HG03103 (cell line): ENCODE data around the gene SHISAL2A.
"Not testable (repeated sequence)": the region's sequence is repeated elsewhere in the genome, so short reads cannot be mapped to it uniquely, and the experiment has no call there.

ENCODE experiments used
- ATAC-seq: cut with Tn5 transposase; IDR thresholded peaks from one replicate; pipeline ENCODE4 v1.9.1; 2021; ENCODE audit warnings: low read depth; ENCODE audit not compliant: unreplicated experiment

SHISAL2A gene

GRCh38 chr1:52680353-52680752 lies 47.4 kb downstream of the SHISAL2A start:
- ATAC-seq, result no peak

- ATAC-seq, result no peak
Measured at GRCh38 chr1:52681136-52681535, 48.2 kb downstream of the SHISAL2A start.

GRCh38 chr1:52683367-52683940 lies 50.5 kb downstream of the SHISAL2A start:
- ATAC-seq, result no peak

GRCh38 chr1:52684545-52684944 lies 51.6 kb downstream of the SHISAL2A start:
- ATAC-seq, result no peak

- ATAC-seq, result peak; percentile 58
Measured at GRCh38 chr1:52686261-52686751, 53.3 kb downstream of the SHISAL2A start.

- ATAC-seq, result no peak
Measured at GRCh38 chr1:52686830-52687229, 53.9 kb downstream of the SHISAL2A start.

GRCh38 chr1:52691821-52692220 lies 58.9 kb downstream of the SHISAL2A start:
- no peak for ATAC-seq

GRCh38 chr1:52692697-52693096 lies 59.7 kb downstream of the SHISAL2A start:
- no peak for ATAC-seq

GRCh38 chr1:52693351-52693750 lies 60.4 kb downstream of the SHISAL2A start:
- ATAC-seq, result not testable (repeated sequence)

GRCh38 chr1:52693843-52694242 lies 60.9 kb downstream of the SHISAL2A start:
- ATAC-seq, result no peak

- no peak for ATAC-seq
Measured at GRCh38 chr1:52695627-52696026, 62.7 kb downstream of the SHISAL2A start.

GRCh38 chr1:52697795-52698674 lies 65.1 kb downstream of the SHISAL2A start, which contains the start of gene COA7:
COA7 (minus strand) TSS chr1:52698347; CDS start chr1:52698326, 21 bp downstream.
- ATAC-seq, result no peak

GRCh38 chr1:52702886-52703787 lies 70.2 kb downstream of the SHISAL2A start:
- ATAC-seq, result peak; percentile 93

- no peak for ATAC-seq
Measured at GRCh38 chr1:52706136-52706670, 73.2 kb downstream of the SHISAL2A start.
